GM12878 (cell line): ENCODE data around the gene ZNF544. TPM values are rescaled to one million over a fixed set of nuclear protein-coding genes. Genes with fewer than 3 reads are reported as not detected.
A peak's percentile ranks its signal among the peaks of the same experiment; 100 is the strongest.

Source experiments
- ATAC-seq: fragments of 200-7000 bp; cut with Tn5 transposase; 3 replicates; pipeline ENCODE4 v1.9.1; 2020; ENCODE audit warnings: mild to moderate bottlenecking, moderate library complexity
- BruUV-seq: library from RNA; stranded (reverse); fragments of 400-500 nt; replicated peaks from 2 replicates; lab custom pipeline; 2021; lab: Mats Ljungman, UMichigan
- CTCF ChIA-PET: fragments of 300-600 bp; sonication (Branson Sonifier 250); formaldehyde crosslinking; extraction: SDS; loops from one replicate; lab custom pipeline; 2021; ENCODE audit warnings: inconsistent platforms; lab: Yijun Ruan, JAX
- POLR2A ChIA-PET: fragments of 350-600 bp; formaldehyde crosslinking; extraction: SDS; loops from one replicate; lab custom pipeline; 2021; ENCODE audit warnings: inconsistent platforms; lab: Charles Lee
- RAD21 ChIA-PET: fragments of 300-600 bp; sonication (Branson Sonifier 250); formaldehyde crosslinking; loops from one replicate; lab custom pipeline; 2023; ENCODE audit warnings: antibody characterized with exemption; ENCODE audit not compliant: unreplicated experiment; lab: Charles Lee
- SMC1A ChIA-PET: fragments of 300-600 bp; sonication (Branson Sonifier 250); formaldehyde crosslinking; loops from one replicate; lab custom pipeline; 2023; ENCODE audit not compliant: unreplicated experiment, uncharacterized antibody; lab: Charles Lee
- DNase-seq: peaks from one replicate; pipeline ENCODE4 v3.0.0-alpha.2; 2011; ENCODE audit warnings: low read depth, low spot score
- FAIRE-seq: peaks from 3 replicates; lab custom pipeline; 2011; peaks lifted over from hg19 to GRCh38; lab: Jason Lieb, UNC
- H2AFZ ChIP-seq: 2 replicates; pipeline ENCODE4 v1.6.0; 2011; ENCODE audit warnings: low read depth, low read length, control low read depth; ENCODE audit not compliant: control insufficient read depth
- H3K27ac ChIP-seq: 2 replicates; pipeline ENCODE4 v1.5.1; 2011; ENCODE audit warnings: control low read depth; ENCODE audit not compliant: control insufficient read depth, insufficient read depth
- H3K27me3 ChIP-seq, 2 experiments: replicated peaks in 1 of 2; 2 replicates each; pipeline versions ENCODE4 v1.6.0 to v1.6.1; 2011; ENCODE audit warnings: low read length in 1 of 2; ENCODE audit not compliant: control insufficient read depth in 2 of 2, insufficient read depth in 2 of 2
- H3K36me3 ChIP-seq, 2 experiments: 2 replicates each; pipeline ENCODE4 v1.5.1; 2011; ENCODE audit warnings: low read length in 1 of 2; ENCODE audit not compliant: control insufficient read depth in 2 of 2, insufficient read depth in 2 of 2
- H3K4me1 ChIP-seq: 2 replicates; pipeline ENCODE4 v1.6.1; 2011; ENCODE audit warnings: mild to moderate bottlenecking, low read length, moderate library complexity, mixed read lengths; ENCODE audit not compliant: control insufficient read depth, insufficient read depth
- H3K4me2 ChIP-seq: 2 replicates; pipeline ENCODE4 v1.6.0; 2011; ENCODE audit warnings: control low read depth; ENCODE audit not compliant: control insufficient read depth, insufficient read depth
- H3K4me3 ChIP-seq: fragments of 200-600 bp; sonication (generic); 2 replicates; pipeline ENCODE4 v1.5.1; 2016
- H3K79me2 ChIP-seq: 2 replicates; pipeline ENCODE4 v1.6.0; 2011; ENCODE audit warnings: low read length; ENCODE audit not compliant: control insufficient read depth, insufficient read depth
- H3K9ac ChIP-seq: 2 replicates; pipeline ENCODE4 v1.8.0; 2011; ENCODE audit warnings: low read length, control low read depth, mixed read lengths; ENCODE audit not compliant: control insufficient read depth, insufficient read depth
- H3K9me3 ChIP-seq: replicated peaks from 3 replicates; pipeline ENCODE4 v1.5.1; 2011; ENCODE audit warnings: mild to moderate bottlenecking, low read length; ENCODE audit not compliant: control insufficient read depth, insufficient read depth
- H4K20me1 ChIP-seq: 2 replicates; pipeline ENCODE4 v1.6.0; 2011; ENCODE audit not compliant: control insufficient read depth, insufficient read depth
- CBX5 ChIP-seq: sonication (generic); IDR thresholded peaks from 2 replicates; pipeline ENCODE4 v1.6.1; 2016; ENCODE audit warnings: low read depth, moderate library complexity, mild to moderate bottlenecking, inconsistent platforms
- ELK1 ChIP-seq: IDR thresholded peaks from 2 replicates; pipeline ENCODE4 v1.6.1; 2012; ENCODE audit warnings: low read depth, low read length, improper control_type of control experiment
- WGBS: methylation state at CpG from one replicate; pipeline ENCODE4 v1.1.6; 2016; ENCODE audit warnings: low lambda C conversion rate; ENCODE audit not compliant: insufficient replicate concordance, insufficient coverage; ENCODE audit errors: missing lambda C conversion rate; 5-methylcytosine and 5-hydroxymethylcytosine counted together
- in situ Hi-C: fragments of 300-500 bp; cut with MboI; formaldehyde crosslinking; loops from 9 replicates; pipeline ENCODE4 v1.14.3; 2018; ENCODE audit warnings: mixed read lengths
- intact Hi-C: fragments of 100-400 bp; cut with micrococcal nuclease; formaldehyde crosslinking; loops from one replicate; pipeline ENCODE4 v1.14.2; 2022; ENCODE audit not compliant: unreplicated experiment
- polyA plus RNA-seq, 11 experiments: library from polyadenylated mRNA; depleted of rRNA in 4 of 11; unstranded in 6 of 11; stranded (reverse) in 5 of 11; fragments of >200 nt; fragmentation: Nextera tagmentation in 4 of 11; fragmentation: Illumina TruSeq in 1 of 11; extraction: Ambion mirVana in 4 of 11; extraction: Trizol in 1 of 11; gene quantifications; 1 replicate in 1 of 11; 2 replicates in 10 of 11; pipeline versions ENCODE4 v1.2.1 to v1.2.3, GENCODE V29; 2011 to 2016; ENCODE audit warnings: inconsistent platforms in 2 of 11, missing spikeins in 2 of 11, low read depth in 1 of 11
- total RNA-seq, 4 experiments: library from RNA; depleted of rRNA in 3 of 4; stranded (reverse); fragments of >200 nt in 3 of 4; fragmentation: Illumina TruSeq in 1 of 4; extraction: Trizol in 1 of 4; gene quantifications; 2 replicates each; pipeline versions ENCODE4 v1.2.1 to v1.2.3, GENCODE V29; 2013 to 2021

ZNF544 gene
- total and polyA plus RNA-seq, 10 of the 15 experiments (the other 5 are each of a cell fraction or from before 2014, with no cell fraction given), result 27.3 to 70.1 (median 42.6) TPM

- Histone ChIP-seq H4K20me1 (no peaks in the 10 kb centered on the region), H3K4me1 (0 out of 2 replicates have a peak, but pooled peaks cover 3% of the 10 kb centered on the region), H3K4me2 (peak overlapping the region; percentile 73), H3K36me3 (peaks cover 0 to 19% of the 10 kb centered on the region in 2 experiments; a peak in 3 of 4 replicates), H3K79me2 (peaks cover 24% of the 10 kb centered on the region), H3K4me3 (peak overlapping the region; percentile 63; the same call in 1 of the 2 replicates), H2AFZ (peak overlapping the region; percentile 93), H3K27ac (peak overlapping the region; percentile 67), H3K9me3 (peaks cover 2% of the 10 kb centered on the region; the same call in 1 of the 3 replicates), H3K27me3 (no peaks in the 10 kb centered on the region), H3K9ac (peak overlapping the region; percentile 6; the same call in 1 of the 2 replicates)
- TF ChIP-seq CBX5 (0 out of 2 replicates have a peak, but pooled peaks have one; percentile 9), ELK1 (no peak)
- RAD21 ChIA-PET, result interaction anchor here (0.8 kb wide), 1 partner anchor 17 kb away, joined by 3 read pairs; no protein-coding TSS in a partner anchor
- BruUV-seq, result no TSS peak
- FAIRE-seq (no peak), DNase-seq (no peak), ATAC-seq (peak; percentile 15)
- POLR2A ChIA-PET, result interaction anchor here (0.7 to 1.0 kb wide), 3 partner anchors 22 to 159 kb away, joined by 3 to 5 read pairs (median 3); partner anchors contain the start of genes ZNF544 and ZSCAN22
- SMC1A ChIA-PET, result no interaction called here
- CTCF ChIA-PET, result no interaction called here
- WGBS, result 25% methylated on average over 7 of the region's 7 CpGs
- intact Hi-C loops (loop anchor here (2.0 to 10.0 kb wide), 2 partner anchors 22 to 80 kb away; partner anchors contain the start of genes ZNF544 and ZSCAN22), in situ Hi-C loops (no loop called here)
Observed at GRCh38 chr19:58304748-58305064, 76.0 kb downstream of the ZNF544 start.
